NCI-H2029 (cell line): ENCODE data around the gene SRCIN1.

Source experiments
- DNase-seq: peaks from one replicate; lab custom pipeline; 2025; lab: John Stamatoyannopoulos, UW

Gene SRCIN1

GRCh38 chr17:38617967-38618760 is 12.4 kb upstream of the SRCIN1 start:
- DNase-seq, result peak; percentile 78

- DNase-seq, result peak; percentile 84
Observed at GRCh38 chr17:38617074-38617860, 11.5 kb upstream of the SRCIN1 start.

- DNase-seq, result peak; percentile 22
Observed at GRCh38 chr17:38616361-38616760, 10.6 kb upstream of the SRCIN1 start.

- DNase-seq, result peak; percentile 84
Observed at GRCh38 chr17:38613981-38614779, 8.4 kb upstream of the SRCIN1 start.

GRCh38 chr17:38613525-38613980 is 7.8 kb upstream of the SRCIN1 start:
- DNase-seq, result no peak

GRCh38 chr17:38611872-38612376 is 6.2 kb upstream of the SRCIN1 start:
- DNase-seq, result no peak

- no peak for DNase-seq
Observed at GRCh38 chr17:38611070-38611786, 5.5 kb upstream of the SRCIN1 start.

- no peak for DNase-seq
Observed at GRCh38 chr17:38609280-38610031, 3.7 kb upstream of the SRCIN1 start.

GRCh38 chr17:38608648-38609047 is 2.9 kb upstream of the SRCIN1 start:
- peak; percentile 86 for DNase-seq

GRCh38 chr17:38606646-38607611 is 1.2 kb upstream of the SRCIN1 start:
- peak; percentile 49 for DNase-seq

GRCh38 chr17:38605411-38605840 is 326 bp downstream of the SRCIN1 start:
- DNase-seq, result no peak

- no peak for DNase-seq
Observed at GRCh38 chr17:38604479-38605403, 1.0 kb downstream of the SRCIN1 start.

- no peak for DNase-seq
Observed at GRCh38 chr17:38603786-38604478, 1.8 kb downstream of the SRCIN1 start.

GRCh38 chr17:38602956-38603785 is 2.6 kb downstream of the SRCIN1 start:
- no peak for DNase-seq

- DNase-seq, result no peak
Observed at GRCh38 chr17:38602453-38602852, 3.3 kb downstream of the SRCIN1 start.

GRCh38 chr17:38601539-38602351 is 4.0 kb downstream of the SRCIN1 start:
- DNase-seq, result peak; percentile 75
